Keratinocyte (primary cell): ENCODE results near the gene TMC2. TPM values are rescaled to one million over a fixed set of nuclear protein-coding genes. Genes with fewer than 3 reads are reported as not detected.

Experiments
- DNase-seq: peaks from one replicate; pipeline ENCODE4 v3.0.0-alpha.2; 2011; ENCODE audit warnings: low read depth, missing footprints, low spot score
- FAIRE-seq: peaks from 2 replicates; lab custom pipeline; 2011; peaks lifted over from hg19 to GRCh38; lab: Jason Lieb, UNC
- H2AFZ ChIP-seq: 2 replicates; pipeline ENCODE4 v1.6.0; 2012; ENCODE audit warnings: low read length, control low read depth, inconsistent platforms; ENCODE audit not compliant: control insufficient read depth
- H3K27ac ChIP-seq: 2 replicates; pipeline ENCODE4 v1.5.1; 2011; ENCODE audit warnings: low read length; ENCODE audit not compliant: control insufficient read depth, insufficient read depth
- H3K27me3 ChIP-seq: 3 replicates; pipeline ENCODE4 v1.6.0; 2011; ENCODE audit warnings: low read length; ENCODE audit not compliant: control insufficient read depth, insufficient read depth; ENCODE audit errors: extremely low read depth
- H3K36me3 ChIP-seq, 2 experiments: 2 replicates in 1 of 2; 3 replicates in 1 of 2; pipeline ENCODE4 v1.5.1; 2011; ENCODE audit warnings: low read length in 2 of 2, mild to moderate bottlenecking in 1 of 2; ENCODE audit not compliant: control insufficient read depth in 2 of 2, insufficient read depth in 2 of 2; ENCODE audit errors: extremely low read depth in 1 of 2
- H3K4me1 ChIP-seq: 3 replicates; pipeline ENCODE4 v1.5.1; 2011; ENCODE audit warnings: low read length; ENCODE audit not compliant: control insufficient read depth, insufficient read depth; ENCODE audit errors: extremely low read depth
- H3K4me2 ChIP-seq: 3 replicates; pipeline ENCODE4 v1.6.0; 2011; ENCODE audit warnings: low read depth, low read length; ENCODE audit not compliant: control insufficient read depth, insufficient read depth; ENCODE audit errors: extremely low read depth
- H3K4me3 ChIP-seq, 3 experiments: fragments of 200-600 bp in 1 of 3; sonication (generic) in 1 of 3; 2 replicates in 2 of 3; 3 replicates in 1 of 3; pipeline ENCODE4 v1.5.1; 2011 to 2016; ENCODE audit warnings: low read length in 3 of 3, mild to moderate bottlenecking in 3 of 3, control low read depth in 2 of 3, inconsistent platforms in 1 of 3, low read depth in 1 of 3, mixed read lengths in 1 of 3, mixed run types in 1 of 3, moderate library complexity in 1 of 3; ENCODE audit not compliant: control insufficient read depth in 2 of 3, insufficient read depth in 2 of 3; ENCODE audit errors: extremely low read depth in 1 of 3
- H3K79me2 ChIP-seq: 2 replicates; pipeline ENCODE4 v1.6.0; 2012; ENCODE audit warnings: low read length; ENCODE audit not compliant: control insufficient read depth, insufficient read depth
- H3K9ac ChIP-seq: 3 replicates; pipeline ENCODE4 v1.6.0; 2011; ENCODE audit warnings: low read length; ENCODE audit not compliant: control insufficient read depth, insufficient read depth; ENCODE audit errors: extremely low read depth
- H3K9me1 ChIP-seq: 3 replicates; pipeline ENCODE4 v1.6.0; 2011; ENCODE audit warnings: low read length; ENCODE audit not compliant: control insufficient read depth, insufficient read depth; ENCODE audit errors: extremely low read depth
- H3K9me3 ChIP-seq: 2 replicates; pipeline ENCODE4 v1.5.1; 2012; ENCODE audit warnings: low read depth, low read length; ENCODE audit not compliant: control insufficient read depth
- H4K20me1 ChIP-seq: 3 replicates; pipeline ENCODE4 v1.6.0; 2011; ENCODE audit warnings: low read length; ENCODE audit not compliant: control insufficient read depth, insufficient read depth; ENCODE audit errors: extremely low read depth
- EZH2 ChIP-seq: IDR thresholded peaks from one replicate; pipeline ENCODE4 v1.6.1; 2012; ENCODE audit warnings: inconsistent platforms, mild to moderate bottlenecking, low read length, moderate library complexity
- dilution Hi-C: fragments of 300-500 bp; cut with MboI; formaldehyde crosslinking; loops from one replicate; pipeline ENCODE4 v1.7.0; 2020; ENCODE audit warnings: low sequenced_read_pairs; ENCODE audit not compliant: extremely low pct_ligation_motif_present
- polyA plus RNA-seq, 5 experiments: library from polyadenylated mRNA; depleted of rRNA in 3 of 5; stranded (reverse) in 3 of 5; stranded (forward) in 1 of 5; unstranded in 1 of 5; fragments of >200 nt; gene quantifications; 1 replicate in 1 of 5; 2 replicates in 3 of 5; 3 replicates in 1 of 5; pipeline versions ENCODE4 v1.2.1 to v1.2.3, GENCODE V29; 2011 to 2012; ENCODE audit warnings: missing spikeins in 2 of 5, low read depth in 1 of 5, low replicate concordance in 1 of 5
- TF ChIP-seq, protein P1 (sequence below), 3 experiments: IDR thresholded peaks in 1 of 3; conservative IDR thresholded peaks in 1 of 3; optimal IDR thresholded peaks in 1 of 3; 2 replicates in 2 of 3; 3 replicates in 1 of 3; pipeline versions ENCODE3 to v1.5.1; 2011; ENCODE audit warnings: low read length in 3 of 3, mild to moderate bottlenecking in 3 of 3, moderate library complexity in 2 of 3, control low read depth in 1 of 3, inconsistent platforms in 1 of 3; ENCODE audit not compliant: insufficient read depth in 2 of 3; ENCODE audit errors: extremely low read depth in 1 of 3

The TMC2 gene
- polyA plus RNA-seq, 1 donor (not counting 4 experiments of a cell fraction or from before 2014, with no cell fraction given), result not detected

GRCh38 chr20:2619337-2619736 is 83.0 kb downstream of the TMC2 start:
- H3K79me2 ChIP-seq, result no peaks in the 10 kb centered on the region
- DNase-seq, result no peak
- H2AFZ ChIP-seq, result no peak overlapping the region
- dilution Hi-C loops, result no loop called here
- no peaks in the 10 kb centered on the region for H3K9me1 ChIP-seq
- peaks cover 3% of the 10 kb centered on the region for H3K27me3 ChIP-seq
- no peaks in the 10 kb centered on the region for H4K20me1 ChIP-seq
- TF ChIP-seq EZH2, result no peak
- TF ChIP-seq, protein P1, sequence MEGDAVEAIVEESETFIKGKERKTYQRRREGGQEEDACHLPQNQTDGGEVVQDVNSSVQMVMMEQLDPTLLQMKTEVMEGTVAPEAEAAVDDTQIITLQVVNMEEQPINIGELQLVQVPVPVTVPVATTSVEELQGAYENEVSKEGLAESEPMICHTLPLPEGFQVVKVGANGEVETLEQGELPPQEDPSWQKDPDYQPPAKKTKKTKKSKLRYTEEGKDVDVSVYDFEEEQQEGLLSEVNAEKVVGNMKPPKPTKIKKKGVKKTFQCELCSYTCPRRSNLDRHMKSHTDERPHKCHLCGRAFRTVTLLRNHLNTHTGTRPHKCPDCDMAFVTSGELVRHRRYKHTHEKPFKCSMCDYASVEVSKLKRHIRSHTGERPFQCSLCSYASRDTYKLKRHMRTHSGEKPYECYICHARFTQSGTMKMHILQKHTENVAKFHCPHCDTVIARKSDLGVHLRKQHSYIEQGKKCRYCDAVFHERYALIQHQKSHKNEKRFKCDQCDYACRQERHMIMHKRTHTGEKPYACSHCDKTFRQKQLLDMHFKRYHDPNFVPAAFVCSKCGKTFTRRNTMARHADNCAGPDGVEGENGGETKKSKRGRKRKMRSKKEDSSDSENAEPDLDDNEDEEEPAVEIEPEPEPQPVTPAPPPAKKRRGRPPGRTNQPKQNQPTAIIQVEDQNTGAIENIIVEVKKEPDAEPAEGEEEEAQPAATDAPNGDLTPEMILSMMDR (optimal IDR thresholded peaks at IDR 0.05 in 1 of 3, IDR thresholded peaks at IDR 0.05 in 1 of 3, conservative IDR thresholded peaks at IDR 0.05 in 1 of 3; ENCODE audit: extremely low read depth in 1 of 3, insufficient read depth in 2 of 3, low read length in 3 of 3), result no peak
- H3K4me2 ChIP-seq, result no peak overlapping the region
- H3K36me3 ChIP-seq, result no peaks in the 10 kb centered on the region
- FAIRE-seq, result no peak
- no peak overlapping the region for H3K27ac ChIP-seq
- H3K9me3 ChIP-seq, result peaks cover 4% of the 10 kb centered on the region
- H3K4me3 ChIP-seq, result no peak overlapping the region
- H3K4me1 ChIP-seq, result no peaks in the 10 kb centered on the region
- no peak overlapping the region for H3K9ac ChIP-seq

DNA sequence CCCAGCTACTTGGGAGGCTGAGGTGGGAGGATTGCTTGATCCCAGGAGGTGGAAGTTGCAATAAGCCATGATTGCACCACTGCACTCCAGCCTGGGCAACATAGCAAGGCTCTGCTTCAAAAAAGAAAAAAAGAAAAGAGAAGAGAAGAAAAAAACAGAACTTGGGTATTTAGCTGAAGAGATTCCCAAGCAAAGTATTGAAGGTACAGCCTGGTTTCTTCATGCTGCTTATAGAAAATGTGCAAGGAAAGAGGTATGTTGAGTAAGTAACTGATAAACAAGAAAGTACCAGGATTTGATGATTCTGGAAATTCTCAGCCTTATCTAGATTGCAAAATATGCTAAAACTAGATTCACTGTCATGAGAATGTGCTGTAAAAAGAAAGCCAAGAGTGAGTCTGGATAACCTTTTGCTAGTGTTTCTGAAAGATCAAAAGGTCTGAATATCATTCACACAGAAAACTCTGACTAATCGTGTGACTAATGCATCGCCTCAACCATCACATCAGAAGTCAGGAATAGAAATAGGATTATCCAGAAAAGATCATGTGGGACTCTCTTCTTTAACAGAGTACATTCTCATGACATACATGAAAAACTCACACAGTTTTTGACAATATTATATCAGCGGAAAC is 83.7 kb downstream of the TMC2 start:
- dilution Hi-C loops, result no loop called here
- Histone ChIP-seq H4K20me1 (no peaks in the 10 kb centered on the region), H3K36me3 (no peaks in the 10 kb centered on the region), H3K79me2 (no peaks in the 10 kb centered on the region), H3K4me2 (no peak overlapping the region), H3K27me3 (peaks cover 3% of the 10 kb centered on the region), H3K4me1 (no peaks in the 10 kb centered on the region), H2AFZ (no peak overlapping the region), H3K9me3 (peaks cover 5% of the 10 kb centered on the region), H3K9me1 (no peaks in the 10 kb centered on the region), H3K4me3 (no peak overlapping the region), H3K9ac (no peak overlapping the region), H3K27ac (no peak overlapping the region)
- no peak for TF ChIP-seq EZH2
- TF ChIP-seq, protein P1 (optimal IDR thresholded peaks at IDR 0.05 in 1 of 3, IDR thresholded peaks at IDR 0.05 in 1 of 3, conservative IDR thresholded peaks at IDR 0.05 in 1 of 3; ENCODE audit: extremely low read depth in 1 of 3, insufficient read depth in 2 of 3, low read length in 3 of 3), result no peak
- DNase-seq, result no peak
- peak; percentile 63 for FAIRE-seq
